Measurements from ENCODE around the gene STK38.

Gene STK38

DNA sequence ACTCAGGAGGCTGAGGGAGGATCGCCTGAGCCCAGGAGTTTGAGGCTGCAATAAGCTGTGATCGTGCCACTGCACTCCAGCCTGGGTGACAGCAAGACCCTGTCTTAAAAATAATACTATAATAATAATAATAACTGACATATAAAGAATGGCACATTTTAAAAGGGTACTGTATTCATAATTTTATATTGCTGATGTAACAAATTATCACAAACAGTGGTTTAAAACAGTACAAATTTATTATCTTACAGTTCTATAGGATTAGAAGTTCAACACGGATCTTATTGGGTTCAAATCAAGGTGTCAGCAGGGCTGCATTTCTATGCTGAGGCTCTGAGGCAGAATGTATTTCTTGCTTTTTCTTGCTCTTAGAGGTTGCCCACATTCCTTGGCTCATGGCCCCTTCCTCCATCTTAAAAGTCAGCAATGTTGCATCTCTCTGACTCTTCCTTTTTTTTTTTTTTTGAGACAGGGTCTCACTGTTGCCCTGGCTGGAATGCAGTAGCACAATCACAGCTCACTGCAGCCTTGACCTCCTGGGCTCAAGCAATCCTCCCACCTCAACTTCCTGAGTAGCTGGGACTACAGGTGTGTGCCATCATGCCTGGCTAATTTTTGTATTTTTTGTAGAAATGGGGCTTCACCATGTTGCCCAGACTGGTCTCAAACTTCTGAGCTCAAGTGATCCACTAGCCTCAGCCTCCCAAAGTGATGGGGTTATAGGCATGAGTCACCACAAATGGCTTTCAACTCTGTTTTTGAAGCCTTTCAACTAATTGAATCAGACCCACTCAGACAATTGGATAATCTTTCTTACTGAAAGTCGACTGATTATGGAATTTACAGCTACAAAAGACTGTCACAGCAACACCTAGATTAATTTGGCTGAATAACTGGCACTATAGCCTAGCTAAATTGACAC is 24.1 kb upstream of the STK38 start:
- no peak overlapping the region for H3K4me3 Mint-ChIP-seq
- H3K4me1 Mint-ChIP-seq = no peaks in the 10 kb centered on the region
- no peaks in the 10 kb centered on the region for H3K36me3 Mint-ChIP-seq (ENCODE audit: low read depth)
- no peaks in the 10 kb centered on the region for H3K9me3 Mint-ChIP-seq
- H3K27ac Mint-ChIP-seq = no peak overlapping the region
- H3K27me3 Mint-ChIP-seq (ENCODE audit: low read depth) = peaks cover 3% of the 10 kb centered on the region
- TF ChIP-seq, protein P1, sequence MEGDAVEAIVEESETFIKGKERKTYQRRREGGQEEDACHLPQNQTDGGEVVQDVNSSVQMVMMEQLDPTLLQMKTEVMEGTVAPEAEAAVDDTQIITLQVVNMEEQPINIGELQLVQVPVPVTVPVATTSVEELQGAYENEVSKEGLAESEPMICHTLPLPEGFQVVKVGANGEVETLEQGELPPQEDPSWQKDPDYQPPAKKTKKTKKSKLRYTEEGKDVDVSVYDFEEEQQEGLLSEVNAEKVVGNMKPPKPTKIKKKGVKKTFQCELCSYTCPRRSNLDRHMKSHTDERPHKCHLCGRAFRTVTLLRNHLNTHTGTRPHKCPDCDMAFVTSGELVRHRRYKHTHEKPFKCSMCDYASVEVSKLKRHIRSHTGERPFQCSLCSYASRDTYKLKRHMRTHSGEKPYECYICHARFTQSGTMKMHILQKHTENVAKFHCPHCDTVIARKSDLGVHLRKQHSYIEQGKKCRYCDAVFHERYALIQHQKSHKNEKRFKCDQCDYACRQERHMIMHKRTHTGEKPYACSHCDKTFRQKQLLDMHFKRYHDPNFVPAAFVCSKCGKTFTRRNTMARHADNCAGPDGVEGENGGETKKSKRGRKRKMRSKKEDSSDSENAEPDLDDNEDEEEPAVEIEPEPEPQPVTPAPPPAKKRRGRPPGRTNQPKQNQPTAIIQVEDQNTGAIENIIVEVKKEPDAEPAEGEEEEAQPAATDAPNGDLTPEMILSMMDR (IDR thresholded peaks at IDR 0.05; ENCODE audit: unreplicated experiment in 3 of 3) = no peak

- TF ChIP-seq, protein P1 (IDR thresholded peaks at IDR 0.05; ENCODE audit: unreplicated experiment in 3 of 3) = no peak
- Mint-ChIP-seq H3K9me3 (no peaks in the 10 kb centered on the region), H3K27me3 (ENCODE audit: low read depth) (peaks cover 3% of the 10 kb centered on the region), H3K36me3 (ENCODE audit: low read depth) (no peaks in the 10 kb centered on the region), H3K4me1 (no peaks in the 10 kb centered on the region), H3K4me3 (no peak overlapping the region), H3K27ac (no peak overlapping the region)
Measured at GRCh38 chr6:36570264-36570663, 23.0 kb upstream of the STK38 start.

DNA sequence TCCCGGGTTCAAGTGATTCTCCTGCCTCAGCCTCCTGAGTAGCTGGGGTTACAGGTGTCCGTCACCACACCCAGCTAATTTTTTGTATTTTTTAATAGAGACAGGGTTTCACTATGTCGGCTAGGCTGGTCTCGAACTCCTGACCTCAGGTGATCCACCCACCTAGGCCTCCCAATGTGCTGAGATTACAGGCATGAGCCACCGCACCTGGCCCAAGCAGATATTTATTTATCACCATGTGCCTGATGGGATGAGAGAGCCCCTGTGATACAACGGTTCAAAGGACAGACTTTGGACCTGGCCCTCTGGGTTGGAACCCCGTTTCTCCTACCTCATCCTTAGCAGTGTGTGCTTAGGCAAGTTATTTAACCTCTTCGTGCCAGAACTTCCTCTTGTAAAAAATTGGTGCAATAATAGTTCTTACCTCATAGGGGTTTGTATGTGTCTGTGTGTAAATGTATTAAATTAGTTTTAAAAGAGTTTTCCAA is 19.2 kb upstream of the STK38 start:
- Mint-ChIP-seq H3K27me3 (ENCODE audit: low read depth) (peaks cover 3% of the 10 kb centered on the region), H3K36me3 (ENCODE audit: low read depth) (no peaks in the 10 kb centered on the region), H3K4me3 (no peak overlapping the region), H3K9me3 (no peaks in the 10 kb centered on the region), H3K27ac (no peak overlapping the region), H3K4me1 (peaks cover 21% of the 10 kb centered on the region)
- TF ChIP-seq, protein P1 (IDR thresholded peaks at IDR 0.05; ENCODE audit: unreplicated experiment in 3 of 3) = no peak

- TF ChIP-seq, protein P1 (IDR thresholded peaks at IDR 0.05; ENCODE audit: unreplicated experiment in 3 of 3) = no peak
- no peak overlapping the region for H3K27ac Mint-ChIP-seq
- H3K4me3 Mint-ChIP-seq = no peak overlapping the region
- no peaks in the 10 kb centered on the region for H3K36me3 Mint-ChIP-seq (ENCODE audit: low read depth)
- H3K4me1 Mint-ChIP-seq = peaks cover 21% of the 10 kb centered on the region
- H3K9me3 Mint-ChIP-seq = no peaks in the 10 kb centered on the region
- peaks cover 8% of the 10 kb centered on the region for H3K27me3 Mint-ChIP-seq (ENCODE audit: low read depth)
Measured at GRCh38 chr6:36563928-36564284, 16.6 kb upstream of the STK38 start.

- peak overlapping the region in 1 of 3 experiments; percentile 7 for H3K27ac Mint-ChIP-seq
- peaks cover 21% of the 10 kb centered on the region for H3K4me1 Mint-ChIP-seq
- H3K4me3 Mint-ChIP-seq = no peak overlapping the region
- H3K36me3 Mint-ChIP-seq (ENCODE audit: low read depth) = no peaks in the 10 kb centered on the region
- TF ChIP-seq, protein P1 (IDR thresholded peaks at IDR 0.05; ENCODE audit: unreplicated experiment in 3 of 3) = no peak
- H3K9me3 Mint-ChIP-seq = no peaks in the 10 kb centered on the region
- H3K27me3 Mint-ChIP-seq (ENCODE audit: low read depth) = peaks cover 7% of the 10 kb centered on the region
Measured at GRCh38 chr6:36563237-36563927, 16.1 kb upstream of the STK38 start.

All from nephron (organoid).